Stomach (tissue), 19 donors: ENCODE data around the gene CEACAM7. TPM values are rescaled to one million over a fixed set of nuclear protein-coding genes. Genes with fewer than 3 reads are reported as not detected.

Experiments
- DNase-seq, 2 donors: peaks; one replicate each; pipeline versions ENCODE4 v3.0.0 to v3.0.0-alpha.2; 2013 to 2019
- H3K27ac ChIP-seq, 5 donors: fragments of 200-600 bp in 4 of 5; sonication (generic) in 4 of 5; one replicate each; pipeline ENCODE4 v1.5.1; 2013 to 2019; ENCODE audit warnings: mild to moderate bottlenecking in 1 of 5, moderate library complexity in 1 of 5
- H3K27me3 ChIP-seq, 3 donors: fragments of 200-600 bp; sonication (generic); one replicate each; pipeline ENCODE4 v1.5.1; 2017 to 2019; ENCODE audit warnings: mixed run types in 1 of 3
- H3K36me3 ChIP-seq, 4 donors: fragments of 200-600 bp; sonication (generic); 1 replicate in 3 of 4; 2 replicates in 1 of 4; pipeline ENCODE4 v1.5.1; 2016 to 2019
- H3K4me1 ChIP-seq, 4 donors: fragments of 200-600 bp; sonication (generic); one replicate each; pipeline ENCODE4 v1.5.1; 2016 to 2019
- H3K4me3 ChIP-seq, 4 donors: fragments of 200-600 bp; sonication (generic) in 3 of 4; one replicate each; pipeline ENCODE4 v1.5.1; 2016 to 2019; ENCODE audit warnings: mild to moderate bottlenecking in 1 of 4
- H3K9me3 ChIP-seq, 4 donors: fragments of 200-600 bp; sonication (generic); one replicate each; pipeline ENCODE4 v1.5.1; 2016 to 2019
- CTCF ChIP-seq, 7 experiments: fragments of 450-650 bp in 4 of 7; fragments of 200-600 bp in 3 of 7; sonication (generic) in 3 of 7; IDR thresholded peaks; one replicate each; pipeline ENCODE4 v1.5.1; 2016 to 2019; ENCODE audit warnings: antibody characterized with exemption in 7 of 7, control low read depth in 2 of 7, mild to moderate bottlenecking in 1 of 7
- EP300 ChIP-seq: sonication (generic); formaldehyde crosslinking; IDR thresholded peaks from one replicate; pipeline ENCODE4 v1.6.1; 2017; ENCODE audit warnings: antibody characterized with exemption
- POLR2A ChIP-seq, 4 donors: fragments of 450-650 bp; IDR thresholded peaks; one replicate each; pipeline ENCODE4 v1.6.1; 2016; ENCODE audit warnings: antibody characterized with exemption in 4 of 4, control low read depth in 2 of 4, mild to moderate bottlenecking in 1 of 4, moderate library complexity in 1 of 4
- POLR2AphosphoS5 ChIP-seq, 3 donors: sonication (generic); formaldehyde crosslinking; IDR thresholded peaks; one replicate each; pipeline ENCODE4 v1.6.1; 2016; ENCODE audit warnings: antibody characterized with exemption in 3 of 3
- WGBS, 5 donors: extraction: QIAGEN DNeasy Blood & Tissue Kit in 3 of 5; methylation state at CpG; one replicate each; pipeline versions ENCODE4 v1.1.5 to v1.1.7; 2013 to 2018; 5-methylcytosine and 5-hydroxymethylcytosine counted together
- intact Hi-C: fragments of 100-400 bp; cut with DNase I; formaldehyde crosslinking; loops from one replicate; pipeline ENCODE4 v1.15.1; 2023; ENCODE audit warnings: low total_unique reads
- long read RNA-seq, 10 donors: transcript quantifications; one replicate each; lab custom pipeline, GENCODE V29; 2026
- polyA plus RNA-seq, 3 donors: library from polyadenylated mRNA; stranded (reverse); fragments of 200-250 nt; gene quantifications; one replicate each; pipeline ENCODE4 v1.2.3, GENCODE V29; 2013
- total RNA-seq, 5 donors: library from RNA; depleted of rRNA; stranded (reverse); fragments of >200 nt; gene quantifications; one replicate each; pipeline versions ENCODE4 v1.1.0 to v1.2.3, GENCODE V29; 2014 to 2016
- donor health status: healthy with polysubstance abuse.
- donor health status: Bipolar disorder and iron deficiency.
- donor health status: healthy.

The CEACAM7 gene
- total RNA-seq (1 to 10 TPM in 1 of 5 donors, not detected in 4; 1.3 TPM), polyA plus RNA-seq (1 to 10 TPM in 1 of 3 donors, not detected in 2; 6.2 TPM)
- long read RNA-seq, donor 1, partial matches to known transcripts: 631 of 631 reads
- long read RNA-seq, donor 1, other reads (novel, unspliced or antisense): 0 of 631 reads
- long read RNA-seq, donor 2, partial matches to known transcripts: 448 of 448 reads
- long read RNA-seq, donor 2, other reads (novel, unspliced or antisense): 0 of 448 reads
- long read RNA-seq, donor 3: 0 reads
- long read RNA-seq, donor 4, partial matches to known transcripts: 14 of 14 reads
- long read RNA-seq, donor 4, other reads (novel, unspliced or antisense): 0 of 14 reads
- long read RNA-seq, donor 5: 0 reads
- long read RNA-seq, donor 6, partial matches to known transcripts: 50 of 50 reads
- long read RNA-seq, donor 6, other reads (novel, unspliced or antisense): 0 of 50 reads
- long read RNA-seq, donor 7, partial matches to known transcripts: 992 of 1,002 reads
- long read RNA-seq, donor 7, other reads (novel, unspliced or antisense): 9 of 1,002 reads
- long read RNA-seq, donor 8: 0 reads
- long read RNA-seq, donor 9: 0 reads
- long read RNA-seq, donor 10, partial matches to known transcripts: 199 of 201 reads
- long read RNA-seq, donor 10, other reads (novel, unspliced or antisense): 0 of 201 reads

- DNase-seq: no peak
- TF ChIP-seq EP300 (no peak), POLR2AphosphoS5 (IDR thresholded peaks at IDR 0.05) (no peak), CTCF (IDR thresholded peaks at IDR 0.05) (no peak), POLR2A (IDR thresholded peaks at IDR 0.05) (no peak)
- no peaks in the 10 kb centered on the region for H3K36me3 ChIP-seq
- H3K4me3 ChIP-seq: no peak within 1 kb of the TSS
- intact Hi-C loops: no loop called here
- peaks cover 0 to 3% (median 0%) of the 10 kb centered on the region in 4 donors for H3K4me1 ChIP-seq
- no peak within 1 kb of the TSS for H3K27ac ChIP-seq
- H3K9me3 ChIP-seq: peaks cover 0 to 17% (median 3%) of the 10 kb centered on the region in 4 donors
- WGBS, 5 donors: 60 to 69% (median 65%) methylated on average over 1 of the region's 1 CpG
- peaks cover 0 to 62% (median 5%) of the 10 kb centered on the region in 3 donors for H3K27me3 ChIP-seq
These were observed at the start of gene CEACAM7 for GRCh38 chr19:41688098-41688497. CEACAM7 (minus strand) TSS chr19:41688270; CDS start chr19:41688165, 105 bp downstream.

DNA sequence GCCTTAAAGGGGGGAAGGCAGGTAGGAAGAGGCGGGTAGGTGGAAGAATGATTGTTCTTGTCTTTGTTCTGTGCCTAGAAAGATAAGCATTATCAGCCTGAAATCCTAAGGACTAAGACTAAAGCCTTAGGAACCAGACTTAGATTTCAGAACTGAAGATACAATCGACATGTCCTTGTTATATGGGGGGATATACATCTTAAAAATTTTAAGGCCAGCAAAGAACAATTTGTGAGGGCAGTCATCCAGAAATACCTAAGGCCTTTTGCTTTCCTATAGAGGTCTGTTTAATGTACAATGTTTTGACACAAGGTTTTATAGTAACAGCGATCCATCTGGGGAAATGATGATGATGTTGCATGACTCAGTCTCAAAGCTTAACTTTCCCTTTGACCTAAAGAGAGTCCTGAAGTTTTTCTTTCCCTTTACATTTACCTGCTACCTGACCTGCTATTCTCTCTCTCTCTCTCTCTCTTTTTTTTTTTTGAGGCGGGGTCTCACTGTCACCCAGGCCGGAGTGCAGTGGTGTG, 47.1 kb upstream of the CEACAM7 start:
- H3K4me1 ChIP-seq: no peaks in the 10 kb centered on the region
- no peak overlapping the region for H3K4me3 ChIP-seq
- H3K36me3 ChIP-seq: no peaks in the 10 kb centered on the region
- TF ChIP-seq EP300 (no peak), CTCF (IDR thresholded peaks at IDR 0.05) (no peak), POLR2AphosphoS5 (IDR thresholded peaks at IDR 0.05) (no peak), POLR2A (IDR thresholded peaks at IDR 0.05) (no peak)
- H3K27ac ChIP-seq: peak overlapping the region in 4 of 5 donors; percentile 1 to 71 (median 62)
- DNase-seq: peak in 1 of 2 donors; percentile 54
- peaks cover 0 to 28% (median 0%) of the 10 kb centered on the region in 3 donors for H3K27me3 ChIP-seq
- intact Hi-C loops: no loop called here
- no peaks in the 10 kb centered on the region for H3K9me3 ChIP-seq
- 46 to 68% (median 56%) methylated on average over 5 of the region's 5 CpGs for WGBS, 5 donors

DNA sequence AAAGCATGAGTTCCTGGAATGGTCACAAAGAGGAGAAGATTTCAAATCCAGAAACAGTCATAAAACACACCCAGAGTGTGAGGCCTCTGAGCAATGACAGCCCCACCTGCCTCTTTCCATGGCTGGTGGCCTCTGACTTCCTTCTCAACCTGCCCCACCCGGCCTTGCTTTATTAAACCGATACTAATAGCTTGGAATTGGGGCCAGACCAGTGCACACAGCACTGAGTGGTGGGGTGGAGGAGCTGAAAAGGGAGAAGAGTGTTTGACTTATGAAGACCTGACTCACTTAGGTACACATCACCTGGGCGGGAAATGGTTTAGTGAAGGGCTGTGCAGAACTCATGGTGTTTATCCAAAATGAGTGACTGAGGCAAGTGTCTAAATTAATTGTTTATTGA, 46.5 kb upstream of the CEACAM7 start:
- no peak overlapping the region for H3K4me3 ChIP-seq
- intact Hi-C loops: no loop called here
- peaks cover 0 to 28% (median 0%) of the 10 kb centered on the region in 3 donors for H3K27me3 ChIP-seq
- 35 to 47% (median 42%) methylated on average over 3 of the region's 3 CpGs for WGBS, 5 donors
- no peaks in the 10 kb centered on the region for H3K36me3 ChIP-seq
- H3K9me3 ChIP-seq: no peaks in the 10 kb centered on the region
- no peak for TF ChIP-seq EP300
- peak in 1 of 3 donors; percentile 66 for TF ChIP-seq POLR2AphosphoS5 (IDR thresholded peaks at IDR 0.05)
- peak; percentile 68 to 86 for DNase-seq
- H3K27ac ChIP-seq: peak overlapping the region in 3 of 5 donors; percentile 1 to 71 (median 59)
- no peaks in the 10 kb centered on the region for H3K4me1 ChIP-seq

GRCh38 chr19:41734156-41734555, 46.1 kb upstream of the CEACAM7 start:
- WGBS, 5 donors: 27 to 69% (median 42%) methylated on average over 4 of the region's 4 CpGs
- DNase-seq: no peak
- intact Hi-C loops: no loop called here
- no peak overlapping the region for H3K4me3 ChIP-seq
- peaks cover 0 to 28% (median 0%) of the 10 kb centered on the region in 3 donors for H3K27me3 ChIP-seq
- H3K9me3 ChIP-seq: no peaks in the 10 kb centered on the region
- H3K27ac ChIP-seq: peak overlapping the region in 3 of 5 donors; percentile 38 to 71 (median 43)
- no peaks in the 10 kb centered on the region for H3K36me3 ChIP-seq
- H3K4me1 ChIP-seq: no peaks in the 10 kb centered on the region
- no peak for TF ChIP-seq POLR2A (IDR thresholded peaks at IDR 0.05)
- no peak for TF ChIP-seq CTCF (IDR thresholded peaks at IDR 0.05)
- TF ChIP-seq EP300: no peak
